Measurements from ENCODE around the gene ZNF93. TPM values are rescaled to one million over a fixed set of nuclear protein-coding genes. Genes with fewer than 3 reads are reported as not detected.

Gene ZNF93
- total and polyA plus RNA-seq, 2 of the 13 experiments (the other 11 are each of a cell fraction or from before 2014, with no cell fraction given) = 0.49 to 0.66 TPM

- peak; percentile 45 for TF ChIP-seq SRSF1 (optimal IDR thresholded peaks at IDR 0.05; ENCODE audit: low read depth, low read length)
- TF ChIP-seq KDM4B (CRISPR knock-in tag; IDR thresholded peaks at IDR 0.05) = no peak
- TF ChIP-seq ZNF782 (CRISPR knock-in tag; IDR thresholded peaks at IDR 0.05; ENCODE audit: borderline replicate concordance) = no peak; the same call in 1 of the 2 replicates
- TF ChIP-seq ZNF607 (CRISPR knock-in tag; IDR thresholded peaks at IDR 0.05; ENCODE audit: borderline replicate concordance) = peak; percentile 52; the same call in 1 of the 2 replicates
- no peak for TF ChIP-seq ZFP36L1 (CRISPR knock-in tag; IDR thresholded peaks at IDR 0.05)
- no peak for TF ChIP-seq ZBTB42 (CRISPR knock-in tag; IDR thresholded peaks at IDR 0.05)
- TF ChIP-seq REST (IDR thresholded peaks at IDR 0.05; ENCODE audit: borderline replicate concordance in 1 of 2, low read depth in 1 of 2, low read length in 2 of 2) = peak in 1 of 2 experiments; percentile 62; a peak in 1 of 4 replicates
- no peak for TF ChIP-seq ZNF749 (CRISPR knock-in tag; IDR thresholded peaks at IDR 0.05; ENCODE audit: borderline replicate concordance)
- no peak for TF ChIP-seq HNF1B (CRISPR knock-in tag; IDR thresholded peaks at IDR 0.05)
- TF ChIP-seq ARNT (IDR thresholded peaks at IDR 0.05) = no peak
- no peak for TF ChIP-seq KLF15 (CRISPR knock-in tag; IDR thresholded peaks at IDR 0.05; ENCODE audit: borderline replicate concordance)
- peak; percentile 62; the same call in 1 of the 2 replicates for TF ChIP-seq ZNF605 (CRISPR knock-in tag; IDR thresholded peaks at IDR 0.05)
- TF ChIP-seq ZNF724P (CRISPR knock-in tag; IDR thresholded peaks at IDR 0.05; ENCODE audit: borderline replicate concordance) = no peak
- TF ChIP-seq SAFB2 (CRISPR knock-in tag; IDR thresholded peaks at IDR 0.05; ENCODE audit: borderline replicate concordance, low read depth) = no peak; the same call in 1 of the 2 replicates
- TF ChIP-seq FOXC1 (CRISPR knock-in tag; IDR thresholded peaks at IDR 0.05; ENCODE audit: borderline replicate concordance) = peak; percentile 45; the same call in 1 of the 2 replicates
- TF ChIP-seq ZNF788 (CRISPR knock-in tag; IDR thresholded peaks at IDR 0.05; ENCODE audit: borderline replicate concordance) = no peak
- no peak for TF ChIP-seq TFAP4 (IDR thresholded peaks at IDR 0.05; ENCODE audit: borderline replicate concordance, low read depth)
- TF ChIP-seq SRY (CRISPR knock-in tag; IDR thresholded peaks at IDR 0.05) = no peak
- peak; percentile 81; the same call in 1 of the 2 replicates for TF ChIP-seq EEA1 (CRISPR knock-in tag; IDR thresholded peaks at IDR 0.05; ENCODE audit: borderline replicate concordance)
- peak; percentile 29 for TF ChIP-seq PHF5A (CRISPR knock-in tag; IDR thresholded peaks at IDR 0.05; ENCODE audit: low read depth, unreplicated experiment)
- 0 out of 2 replicates have a peak, but pooled peaks have one; percentile 25 for TF ChIP-seq TMF1 (CRISPR knock-in tag; IDR thresholded peaks at IDR 0.05; ENCODE audit: low read depth)
Observed at GRCh38 chr19:19865750-19866610, 34.8 kb upstream of the ZNF93 start, which contains the start of gene ZNF253 (continued).

Data from HepG2 (cell line).